Epithelial cell of proximal tubule (primary cell): ENCODE measurements around the gene PERP. TPM values are rescaled to one million over a fixed set of nuclear protein-coding genes. Genes with fewer than 3 reads are reported as not detected.

Experiments used
- DNase-seq: peaks from one replicate; pipeline ENCODE4 v3.0.0-alpha.2; 2011; ENCODE audit warnings: low read depth
- H3K4me3 ChIP-seq: 2 replicates; pipeline ENCODE4 v1.5.1; 2011; ENCODE audit warnings: low read depth, mild to moderate bottlenecking, low read length
- CTCF ChIP-seq: conservative IDR thresholded peaks from 2 replicates; pipeline ENCODE4 v1.5.1; 2012; ENCODE audit warnings: low read depth, mild to moderate bottlenecking, low read length
- total RNA-seq: library from RNA; depleted of rRNA; stranded (reverse); fragments of >200 nt; gene quantifications from 2 replicates; pipeline ENCODE4 v1.2.3, GENCODE V29; 2015

PERP gene
- total RNA-seq, 1 donor from 2014 or later, result 65.6 TPM

DNA sequence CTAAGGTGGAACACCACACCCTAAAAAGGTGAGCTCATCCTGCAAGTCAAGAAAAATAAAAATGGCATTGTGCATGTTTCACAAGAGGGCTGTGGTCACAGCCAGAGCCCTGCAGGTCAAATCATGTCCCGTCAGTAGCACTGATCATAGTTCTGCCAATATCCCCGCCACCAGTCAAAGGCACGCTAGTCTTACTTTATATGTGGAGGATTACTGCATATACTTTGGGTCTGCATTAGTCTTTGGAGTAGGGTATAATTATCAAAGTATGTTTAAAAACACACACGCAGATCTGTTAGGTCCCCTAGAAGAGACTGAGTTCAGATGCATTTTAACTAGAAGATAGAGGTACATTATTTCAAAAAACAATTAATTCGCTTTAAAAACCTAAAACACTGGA, 1.8 kb downstream of the PERP start:
- peak overlapping the region; percentile 84 for H3K4me3 ChIP-seq
- no peak for DNase-seq
- no peak for TF ChIP-seq CTCF

DNA sequence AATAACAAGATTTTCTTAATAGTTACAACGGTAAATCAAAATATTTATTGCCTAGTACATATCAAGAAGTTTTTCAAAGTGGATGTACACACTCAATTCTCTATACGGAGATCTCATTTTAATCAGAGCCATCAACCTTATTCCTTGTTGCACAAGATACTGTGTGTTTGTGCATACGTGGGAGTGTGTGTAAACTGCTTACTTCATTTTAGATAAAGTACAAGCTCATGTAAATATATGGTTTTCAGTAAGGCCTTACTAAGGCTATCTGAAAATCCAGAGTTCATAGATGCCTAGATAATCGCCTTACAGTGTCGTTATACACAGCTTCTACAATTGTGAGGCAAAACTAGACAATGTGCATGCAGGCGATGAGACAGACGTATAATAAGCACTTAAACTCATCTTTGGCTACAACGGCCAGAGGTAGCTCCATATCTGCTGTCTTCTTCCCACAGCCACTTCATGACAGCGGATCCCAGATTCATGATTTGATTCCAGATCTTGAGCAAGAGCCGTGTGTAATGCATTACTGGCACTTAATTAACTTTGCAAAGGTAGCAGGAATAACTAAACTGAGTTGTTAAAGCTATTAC, 2.5 kb downstream of the PERP start:
- H3K4me3 ChIP-seq, result no peak overlapping the region
- no peak for TF ChIP-seq CTCF
- no peak for DNase-seq

DNA sequence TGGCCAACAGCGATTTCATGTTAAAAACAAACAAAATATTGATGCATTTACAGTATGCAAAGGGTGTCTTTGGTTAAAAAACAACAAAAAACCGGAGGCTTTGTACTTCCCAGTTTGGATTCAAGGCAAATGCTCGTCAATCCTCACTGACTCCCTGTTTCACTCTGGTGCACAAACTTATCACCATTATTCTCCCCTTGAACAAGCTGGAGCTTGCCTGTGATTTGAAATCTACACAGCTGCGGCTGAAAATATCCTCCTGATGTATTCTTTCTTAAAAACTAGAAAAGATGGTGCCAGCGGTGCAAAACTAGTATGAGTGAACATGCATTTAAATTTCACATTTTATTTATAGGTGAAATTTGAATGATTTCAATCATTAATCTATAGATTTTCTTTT, 3.3 kb downstream of the PERP start:
- no peak overlapping the region for H3K4me3 ChIP-seq
- no peak for TF ChIP-seq CTCF
- DNase-seq, result no peak

DNA sequence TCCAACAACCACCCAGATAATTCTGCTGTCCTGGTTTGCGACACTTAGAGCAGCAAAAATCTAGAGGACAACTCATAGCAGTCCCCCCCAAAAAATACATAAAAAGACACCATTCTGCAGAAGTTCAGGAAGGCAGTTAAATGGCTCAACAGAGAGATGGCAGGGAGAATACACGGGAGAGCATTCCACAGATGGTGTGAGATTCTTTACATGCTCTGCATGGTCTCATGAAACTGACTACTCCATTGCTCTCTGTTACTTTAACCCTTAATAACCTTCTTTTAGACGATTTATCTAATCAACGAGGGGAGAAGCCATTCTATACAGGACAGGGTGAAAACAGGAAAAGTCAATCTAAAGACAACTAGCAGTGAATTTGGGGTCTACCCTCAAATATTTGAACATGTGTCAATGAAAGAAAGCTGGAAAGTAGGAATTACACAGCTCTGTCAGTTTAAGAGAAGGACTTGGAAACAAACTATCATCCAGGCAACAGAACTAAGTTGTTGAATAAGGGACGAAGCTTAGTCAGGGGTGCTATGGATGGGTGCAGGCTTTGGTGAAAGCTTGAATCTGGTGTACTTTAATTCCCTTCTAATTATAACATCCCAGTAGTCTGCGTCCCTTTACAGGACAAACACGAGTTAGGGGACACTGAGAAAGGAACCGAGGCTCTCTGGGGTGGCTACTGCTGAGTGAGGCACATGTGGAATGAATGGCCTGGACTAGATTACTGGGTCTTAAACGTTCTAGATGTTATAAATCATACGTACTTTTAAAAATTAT, 5.1 kb downstream of the PERP start:
- H3K4me3 ChIP-seq, result no peak overlapping the region
- no peak for TF ChIP-seq CTCF
- no peak for DNase-seq

- H3K4me3 ChIP-seq, result no peak overlapping the region
- DNase-seq, result peak; percentile 83
- TF ChIP-seq CTCF, result no peak
These were observed 7.4 kb downstream of the PERP start for GRCh38 chr6:138099832-138100231.

DNA sequence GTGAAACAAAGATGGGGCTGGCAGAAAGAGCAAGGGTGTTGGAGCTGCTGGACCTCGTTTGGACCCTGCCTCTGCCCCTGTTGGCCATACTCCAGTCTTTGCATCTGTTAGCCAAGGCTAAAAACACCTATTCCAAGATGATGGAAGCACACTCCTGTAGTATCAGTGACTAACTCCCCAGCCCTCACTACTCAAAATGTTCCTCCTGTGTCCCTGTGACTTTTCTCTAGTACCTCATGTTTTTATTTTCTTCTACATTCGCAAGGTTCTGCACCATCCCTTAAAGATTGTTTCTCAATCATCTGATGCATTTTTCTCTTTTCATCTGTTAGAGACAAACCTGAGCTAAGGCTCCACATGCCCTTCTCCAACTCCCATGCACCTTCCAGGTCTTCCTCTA, 8.9 kb downstream of the PERP start:
- DNase-seq, result no peak
- H3K4me3 ChIP-seq, result no peak overlapping the region
- TF ChIP-seq CTCF, result no peak

- H3K4me3 ChIP-seq, result no peak overlapping the region
- TF ChIP-seq CTCF, result no peak
- no peak for DNase-seq
These were observed 13.0 kb downstream of the PERP start for GRCh38 chr6:138094260-138094659.
